GM12878 (cell line): ENCODE data around the gene PPIP5K2. TPM values are rescaled to one million over a fixed set of nuclear protein-coding genes. Genes with fewer than 3 reads are reported as not detected.

Experiments used
- BCL11A ChIP-seq: IDR thresholded peaks from 2 replicates; pipeline ENCODE4 v1.6.1; 2011; ENCODE audit warnings: low read depth, low read length
- CBX3 ChIP-seq: fragments of 200-600 bp; sonication (generic); IDR thresholded peaks from 2 replicates; pipeline ENCODE4 v1.6.1; 2016; ENCODE audit warnings: low read depth, borderline replicate concordance
- CEBPB ChIP-seq, 2 experiments: fragments of 150-350 bp in 1 of 2; IDR thresholded peaks; 2 replicates each; pipeline ENCODE4 v1.6.1; 2012 to 2014; ENCODE audit warnings: low read depth in 2 of 2, low read length in 2 of 2, borderline replicate concordance in 1 of 2, inconsistent platforms in 1 of 2
- E4F1 ChIP-seq: fragments of 450-650 bp; IDR thresholded peaks from 2 replicates; pipeline ENCODE4 v1.6.1; 2018; ENCODE audit warnings: borderline replicate concordance, mild to moderate bottlenecking; ENCODE audit not compliant: partially characterized antibody
- ESRRA ChIP-seq: IDR thresholded peaks from 2 replicates; pipeline ENCODE4 v1.6.1; 2012; ENCODE audit warnings: mild to moderate bottlenecking, low read length, improper control_type of control experiment
- FOS ChIP-seq: IDR thresholded peaks from 3 replicates; pipeline ENCODE4 v1.6.1; 2011; ENCODE audit warnings: borderline replicate concordance; ENCODE audit not compliant: insufficient read length; ENCODE audit errors: extremely low read depth
- HDAC2 ChIP-seq: fragments of 200-600 bp; sonication (generic); IDR thresholded peaks from 2 replicates; pipeline ENCODE4 v1.6.1; 2017
- KAT2A ChIP-seq: conservative IDR thresholded peaks from 2 replicates; pipeline ENCODE4 v1.6.1; 2011; ENCODE audit warnings: low read depth, low read length; ENCODE audit not compliant: control insufficient read depth
- KDM1A ChIP-seq: fragments of 200-600 bp; sonication (generic); IDR thresholded peaks from 2 replicates; pipeline ENCODE4 v1.6.1; 2016; ENCODE audit warnings: borderline replicate concordance
- MYC ChIP-seq: IDR thresholded peaks from 2 replicates; pipeline ENCODE4 v1.6.1; 2011; ENCODE audit warnings: mild to moderate bottlenecking, low read length, moderate library complexity, inconsistent platforms; ENCODE audit not compliant: insufficient read depth, insufficient replicate concordance, insufficient read length, severe bottlenecking
- NR2C2 ChIP-seq: IDR thresholded peaks from 2 replicates; pipeline ENCODE4 v1.6.1; 2011; ENCODE audit warnings: borderline replicate concordance, low read depth; ENCODE audit not compliant: control insufficient read depth, insufficient read length
- RB1 ChIP-seq: fragments of 450-650 bp; formaldehyde crosslinking; IDR thresholded peaks from 2 replicates; pipeline ENCODE4 v1.6.1; 2017; ENCODE audit warnings: mild to moderate bottlenecking, borderline replicate concordance
- SIX5 ChIP-seq: IDR thresholded peaks from 2 replicates; pipeline ENCODE4 v1.6.1; 2011; ENCODE audit warnings: mild to moderate bottlenecking, low read depth, low read length, moderate library complexity; ENCODE audit not compliant: severe bottlenecking
- SMC3 ChIP-seq: IDR thresholded peaks from 2 replicates; pipeline ENCODE4 v1.6.1; 2011; ENCODE audit warnings: low read length, improper control_type of control experiment, borderline replicate concordance
- SREBF1 ChIP-seq: IDR thresholded peaks from 2 replicates; pipeline ENCODE4 v1.6.1; 2012; ENCODE audit warnings: mild to moderate bottlenecking, low read length
- STAT1 ChIP-seq: fragments of 450-650 bp; conservative IDR thresholded peaks from 2 replicates; pipeline ENCODE4 v1.6.1; 2014; ENCODE audit warnings: antibody characterized with exemption, mild to moderate bottlenecking
- SUPT20H ChIP-seq: IDR thresholded peaks from 2 replicates; pipeline ENCODE4 v1.6.1; 2011; ENCODE audit warnings: low read depth, mild to moderate bottlenecking, low read length, moderate library complexity, borderline replicate concordance; ENCODE audit not compliant: control insufficient read depth
- TAF1 ChIP-seq: IDR thresholded peaks from 2 replicates; pipeline ENCODE4 v1.6.1; 2011; ENCODE audit warnings: mild to moderate bottlenecking, low read depth, low read length, borderline replicate concordance
- TCF7 ChIP-seq: IDR thresholded peaks from 2 replicates; pipeline ENCODE4 v1.6.1; 2014; ENCODE audit warnings: antibody characterized with exemption, borderline replicate concordance
- USF2 ChIP-seq: IDR thresholded peaks from 2 replicates; pipeline ENCODE4 v1.6.1; 2011; ENCODE audit warnings: low read depth, low read length, improper control_type of control experiment, borderline replicate concordance
- WRNIP1 ChIP-seq: IDR thresholded peaks from 2 replicates; pipeline ENCODE4 v1.6.1; 2011; ENCODE audit warnings: low read depth, low read length, improper control_type of control experiment, borderline replicate concordance
- YBX1 ChIP-seq: fragments of 450-650 bp; IDR thresholded peaks from 2 replicates; pipeline ENCODE4 v1.6.1; 2016; ENCODE audit warnings: antibody characterized with exemption
- YY1 ChIP-seq: IDR thresholded peaks from 2 replicates; pipeline ENCODE4 v1.6.1; 2011; ENCODE audit warnings: low read depth, mild to moderate bottlenecking, low read length
- ZBTB40 ChIP-seq: fragments of 450-650 bp; IDR thresholded peaks from 2 replicates; pipeline ENCODE4 v1.6.1; 2016; ENCODE audit warnings: mild to moderate bottlenecking, moderate library complexity, borderline replicate concordance
- ZNF207 ChIP-seq: fragments of 450-650 bp; IDR thresholded peaks from 2 replicates; pipeline ENCODE4 v1.6.1; 2014; ENCODE audit warnings: antibody characterized with exemption, mild to moderate bottlenecking, borderline replicate concordance
- ZNF24 ChIP-seq: fragments of 450-650 bp; IDR thresholded peaks from 2 replicates; pipeline ENCODE4 v1.6.1; 2017; ENCODE audit warnings: antibody characterized with exemption, mild to moderate bottlenecking
- polyA plus RNA-seq, 11 experiments: library from polyadenylated mRNA; depleted of rRNA in 4 of 11; unstranded in 6 of 11; stranded (reverse) in 5 of 11; fragments of >200 nt; fragmentation: Nextera tagmentation in 4 of 11; fragmentation: Illumina TruSeq in 1 of 11; extraction: Ambion mirVana in 4 of 11; extraction: Trizol in 1 of 11; gene quantifications; 1 replicate in 1 of 11; 2 replicates in 10 of 11; pipeline versions ENCODE4 v1.2.1 to v1.2.3, GENCODE V29; 2011 to 2016; ENCODE audit warnings: inconsistent platforms in 2 of 11, missing spikeins in 2 of 11, low read depth in 1 of 11
- total RNA-seq, 4 experiments: library from RNA; depleted of rRNA in 3 of 4; stranded (reverse); fragments of >200 nt in 3 of 4; fragmentation: Illumina TruSeq in 1 of 4; extraction: Trizol in 1 of 4; gene quantifications; 2 replicates each; pipeline versions ENCODE4 v1.2.1 to v1.2.3, GENCODE V29; 2013 to 2021

The PPIP5K2 gene
- total and polyA plus RNA-seq, 10 of the 15 experiments (the other 5 are each of a cell fraction or from before 2014, with no cell fraction given), result 27.7 to 87.3 (median 58.6) TPM

GRCh38 chr5:103260951-103261350 is 140.8 kb downstream of the PPIP5K2 start (continued):
- TF ChIP-seq TAF1 (no peak), CEBPB (IDR thresholded peaks at IDR 0.05; ENCODE audit: borderline replicate concordance in 1 of 2, low read depth in 2 of 2, low read length in 2 of 2) (no peak), RB1 (no peak; the same call in 1 of the 2 replicates), ZBTB40 (no peak), ZNF207 (no peak), WRNIP1 (no peak), MYC (no peak), ESRRA (peak; percentile 92; the same call in 1 of the 2 replicates), E4F1 (no peak), SREBF1 (no peak), TCF7 (no peak), SMC3 (no peak), NR2C2 (no peak), SIX5 (no peak), SUPT20H (no peak), HDAC2 (no peak), KDM1A (no peak), YY1 (no peak), CBX3 (no peak), ZNF24 (no peak; the same call in 1 of the 2 replicates), BCL11A (no peak), STAT1 (no peak), KAT2A (no peak), FOS (no peak), YBX1 (no peak), USF2 (peak; percentile 4; the same call in 1 of the 2 replicates)
